MV-4-11 (cell line): Measurements from ENCODE around the gene LIPN.

ENCODE experiments used
- DNase-seq: peaks from one replicate; lab custom pipeline; 2025; lab: John Stamatoyannopoulos, UW

LIPN gene

DNA sequence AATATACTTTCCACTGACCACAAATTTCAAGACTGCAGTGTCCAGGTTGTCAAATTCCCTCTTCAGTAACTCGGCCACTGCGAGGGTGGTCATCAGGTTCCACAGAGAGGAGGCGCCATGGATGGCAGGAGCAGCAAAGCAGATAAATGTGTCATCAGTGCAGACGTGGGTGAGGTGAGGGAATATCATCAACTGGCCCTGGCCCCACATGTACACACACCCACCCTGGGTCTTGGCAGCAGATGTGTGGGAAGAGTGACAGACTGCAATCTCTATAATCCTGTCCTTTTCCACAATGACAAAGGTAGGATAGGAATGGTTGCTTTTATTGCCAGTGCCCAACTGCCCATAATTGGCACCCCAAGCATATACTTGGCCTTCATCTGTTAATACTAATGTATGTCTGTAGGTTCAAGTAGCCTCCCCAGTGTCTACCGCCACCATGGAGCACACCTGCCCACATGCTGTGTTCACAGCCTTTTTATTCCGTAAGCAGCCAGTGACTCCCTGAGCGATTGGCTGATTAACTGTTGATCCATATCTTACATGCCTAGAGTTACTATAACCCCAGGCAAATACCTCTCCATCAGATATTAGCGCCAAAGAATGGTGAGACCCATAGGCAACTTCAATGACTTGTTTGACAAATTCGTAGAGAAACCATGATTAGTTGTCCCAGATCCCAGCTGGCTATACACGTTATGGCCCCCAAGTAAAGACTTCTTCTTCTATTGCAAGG lies 26.4 kb downstream of the LIPN start:
- no peak for DNase-seq

- no peak for DNase-seq
Measured at GRCh38 chr10:88787463-88787862, 27.6 kb downstream of the LIPN start.

DNA sequence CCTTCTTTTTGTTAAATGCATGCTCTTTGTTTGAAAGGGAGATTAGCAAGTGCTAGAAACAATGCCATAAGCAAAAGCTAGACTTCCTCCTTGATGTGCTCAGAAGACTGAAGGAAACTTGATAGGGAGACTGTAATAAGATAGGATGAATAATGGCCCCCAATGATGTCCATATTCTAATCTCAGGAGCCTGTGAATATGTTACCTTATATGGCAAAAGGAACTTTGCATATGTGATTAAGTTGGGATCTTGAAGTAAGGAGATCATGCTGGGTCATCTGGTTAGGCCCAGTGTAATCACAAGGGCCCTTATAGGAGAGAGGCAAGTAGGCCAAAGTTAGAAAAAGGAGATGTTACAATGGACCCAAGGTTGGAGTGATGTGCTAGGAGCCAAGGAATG lies 29.1 kb downstream of the LIPN start:
- DNase-seq, result no peak

DNA sequence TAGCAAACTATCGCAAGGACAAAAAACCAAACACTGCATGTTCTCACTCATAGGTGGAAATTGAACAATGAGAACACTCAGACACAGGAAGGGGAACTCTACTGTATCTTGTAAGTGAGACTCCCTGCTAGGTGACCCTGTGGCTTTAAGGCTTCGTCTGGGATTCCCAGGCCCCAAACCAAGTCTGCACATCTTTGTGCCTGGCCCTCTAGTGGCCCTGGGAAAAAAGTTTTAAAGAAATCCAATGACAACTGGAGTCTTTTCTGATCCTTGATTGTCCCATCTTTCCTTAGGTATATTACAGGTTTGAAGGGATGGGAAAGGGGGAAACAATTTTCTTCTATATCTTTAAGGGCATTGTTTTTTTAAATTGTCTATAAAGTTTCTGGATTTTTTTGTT lies 32.1 kb downstream of the LIPN start:
- DNase-seq, result no peak

DNA sequence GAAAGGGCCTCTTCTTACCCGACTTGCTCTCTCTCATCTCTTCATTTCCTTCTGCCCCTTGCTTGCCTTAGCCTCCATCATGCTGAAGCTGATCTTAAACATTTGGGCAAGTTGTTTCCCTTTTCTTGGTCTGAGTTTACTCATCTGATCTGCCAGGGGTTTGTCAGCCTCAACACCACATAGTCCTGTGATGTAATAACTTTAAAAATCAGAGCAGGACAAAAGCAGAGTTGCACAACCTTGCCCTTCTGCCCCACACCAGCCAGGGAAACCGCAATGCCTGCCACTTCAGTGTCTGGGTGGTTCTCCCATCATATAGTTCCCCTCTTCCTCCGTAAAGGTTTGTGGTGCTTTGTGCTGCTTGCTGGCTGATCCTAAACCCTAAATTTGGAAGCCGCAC lies 32.8 kb downstream of the LIPN start:
- DNase-seq, result peak; percentile 98

DNA sequence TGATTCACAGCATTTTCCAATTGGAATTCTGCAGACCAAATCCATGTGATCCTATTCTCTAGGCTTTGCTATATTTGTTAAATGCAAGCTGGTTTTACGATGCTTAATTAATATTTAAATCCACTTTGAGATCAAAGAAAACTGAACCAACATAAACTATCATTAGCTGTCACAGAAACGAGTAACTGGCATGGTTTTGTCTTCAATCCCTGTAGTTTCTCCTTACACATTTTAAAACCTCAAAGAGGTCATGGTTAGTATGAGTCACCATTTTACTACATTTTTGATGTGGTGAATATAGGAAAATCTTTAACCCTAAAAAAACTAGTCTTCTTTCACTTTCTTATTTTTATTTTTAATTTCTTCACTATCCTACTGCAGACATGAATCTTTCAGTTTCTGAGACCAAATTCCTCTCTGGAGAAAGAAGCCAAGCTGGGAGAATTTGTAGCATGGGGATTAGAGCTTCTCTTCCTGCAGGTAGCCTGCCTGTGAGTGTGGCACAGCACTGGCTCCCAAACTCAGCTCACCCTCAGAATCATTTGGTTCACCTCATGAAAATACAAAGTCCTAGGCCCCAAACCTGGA lies 34.0 kb downstream of the LIPN start:
- DNase-seq, result peak; percentile 43

- DNase-seq, result no peak
Measured at GRCh38 chr10:88794731-88795130, 34.9 kb downstream of the LIPN start.

DNA sequence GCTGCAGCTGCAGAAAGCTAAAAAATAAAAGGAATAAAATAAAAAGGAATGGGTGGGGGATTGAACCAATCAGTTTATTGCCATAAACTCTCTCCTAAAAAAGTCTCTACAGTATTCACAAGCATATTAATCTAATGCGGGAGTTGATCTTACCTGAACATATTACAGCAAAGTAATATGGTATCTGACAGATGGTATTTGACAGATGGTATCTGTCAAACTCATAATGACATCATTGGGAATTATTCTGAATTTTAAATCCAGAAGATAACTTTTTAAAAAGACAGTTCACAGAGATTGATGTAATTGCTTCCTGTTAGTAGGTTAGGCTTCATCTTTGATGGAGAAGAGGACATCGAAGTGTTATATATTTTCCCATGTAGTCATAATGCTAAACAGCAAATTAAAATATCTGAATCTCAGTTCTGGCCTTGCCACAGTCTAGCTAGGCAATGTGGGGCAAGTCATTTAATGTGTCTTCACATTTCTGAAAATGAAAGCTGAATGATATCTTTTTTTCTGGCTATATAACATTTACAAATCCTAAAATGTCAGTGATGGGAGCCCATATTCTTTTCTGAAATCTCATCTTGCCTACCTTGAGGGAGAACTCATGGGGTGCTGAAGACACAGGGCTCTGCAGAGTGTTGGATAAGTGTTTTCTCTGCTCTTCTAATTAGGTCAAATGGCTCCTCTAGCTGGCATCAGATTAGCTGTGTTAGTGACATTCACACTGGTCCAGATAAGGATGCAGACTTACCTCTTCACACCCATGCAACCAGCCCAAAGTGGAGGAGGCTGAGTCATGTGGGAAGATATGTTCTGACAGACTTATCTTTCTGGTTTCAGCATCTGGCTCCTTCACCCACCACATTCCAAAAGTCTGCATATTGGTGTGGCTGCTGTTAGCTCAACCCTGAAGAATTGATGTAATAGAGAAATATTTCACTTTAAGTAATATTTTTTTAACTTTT lies 40.6 kb downstream of the LIPN start:
- no peak for DNase-seq

DNA sequence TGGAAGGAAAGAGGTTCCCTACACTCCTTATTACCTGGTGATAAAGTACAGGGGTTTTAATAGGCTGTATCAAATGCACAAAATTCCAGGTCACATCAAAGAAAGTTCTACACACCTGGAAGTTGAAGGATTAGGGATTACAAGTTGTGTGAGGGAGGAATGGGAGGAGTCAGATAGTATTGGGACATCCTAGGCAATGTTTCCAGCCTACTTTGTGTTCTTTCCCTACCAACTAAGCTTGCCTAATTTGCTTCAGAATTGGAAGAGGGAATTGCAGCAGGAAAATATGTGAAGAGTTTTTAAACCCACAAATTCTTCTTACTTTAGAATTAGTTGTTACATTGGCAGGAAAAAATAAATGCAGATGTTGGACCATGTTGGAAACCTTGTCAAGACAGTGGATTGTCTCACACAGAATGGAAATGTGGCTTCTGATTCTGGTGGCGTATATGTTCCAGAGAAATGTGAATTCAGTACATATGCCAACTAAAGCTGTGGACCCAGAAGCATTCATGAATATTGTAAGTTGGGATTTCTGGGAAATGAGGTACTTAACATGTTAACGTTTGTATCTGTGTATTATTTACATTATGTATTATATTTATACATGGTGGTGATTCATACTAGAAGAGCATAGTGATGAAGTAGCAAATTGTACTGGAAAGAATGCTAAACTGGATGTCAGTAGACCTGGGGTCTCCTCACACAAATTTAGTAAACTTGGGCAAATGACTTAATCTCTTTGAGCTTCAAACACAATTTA lies 42.9 kb downstream of the LIPN start, which contains the start of gene LIPM:
TSS of gene LIPM (plus strand) at position 208 of the 763 bp plus-strand sequence. CDS start at position 375, 167 bp downstream.
- DNase-seq, result no peak

- DNase-seq, result no peak
Measured at GRCh38 chr10:88803641-88804040, 43.8 kb downstream of the LIPN start.

- DNase-seq, result no peak
Measured at GRCh38 chr10:88804083-88804812, 44.4 kb downstream of the LIPN start.

DNA sequence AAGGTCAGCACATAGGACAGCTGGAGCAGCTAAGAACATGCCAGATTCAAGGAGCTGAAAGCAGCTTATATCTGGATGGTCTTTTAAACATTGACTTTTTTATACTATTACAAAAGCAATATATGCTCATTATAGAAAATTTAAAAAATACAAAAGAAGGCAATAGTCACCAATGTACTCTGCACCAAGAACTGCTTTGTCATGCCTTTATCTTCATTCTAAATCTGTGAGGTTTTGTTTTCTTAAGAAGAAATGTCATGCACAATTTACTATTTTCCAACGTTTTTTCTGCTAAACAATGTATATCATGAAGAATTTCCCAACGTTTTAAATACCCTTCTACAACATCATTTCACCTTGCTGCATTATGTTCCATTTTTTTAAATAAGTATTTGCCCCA lies 45.5 kb downstream of the LIPN start:
- no peak for DNase-seq

DNA sequence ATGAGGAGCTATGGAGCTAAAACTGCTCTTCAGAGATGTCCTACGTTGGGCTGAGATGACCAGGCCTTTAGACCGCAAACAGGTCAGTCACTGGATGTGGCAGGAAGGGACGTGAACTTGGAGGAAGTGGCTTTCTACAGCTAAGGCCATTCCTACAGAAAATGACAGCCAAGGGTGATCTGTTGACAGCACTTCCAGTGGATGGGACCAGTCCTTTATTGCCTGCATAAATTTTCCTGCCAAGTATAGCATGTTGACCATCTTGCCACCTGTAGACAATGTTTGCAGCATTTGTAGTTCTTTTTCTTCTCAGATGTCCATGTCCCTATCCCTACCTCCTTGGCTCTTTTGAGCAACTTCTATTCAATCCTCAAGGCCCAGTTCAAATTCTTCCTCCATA lies 46.1 kb downstream of the LIPN start:
- DNase-seq, result no peak

DNA sequence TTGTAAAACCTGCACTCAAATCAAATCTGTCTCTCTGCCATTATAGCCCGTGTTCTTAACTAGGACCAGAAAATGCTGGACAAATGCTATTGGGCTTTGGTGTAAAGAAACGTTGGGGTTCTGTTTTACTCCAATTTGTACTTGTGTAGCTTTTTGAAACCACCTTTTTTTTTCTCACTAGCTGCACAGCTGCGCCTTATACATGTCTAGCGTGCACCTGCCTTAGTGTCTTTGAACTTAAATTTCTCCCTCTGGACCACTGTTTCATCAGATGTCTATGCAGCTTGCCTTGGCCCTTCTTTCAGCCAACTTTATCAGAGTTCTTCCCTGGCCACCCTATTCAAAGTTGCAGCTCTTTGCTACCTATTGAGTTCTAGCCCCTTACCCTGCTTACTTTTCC lies 49.8 kb downstream of the LIPN start:
- DNase-seq, result no peak

DNA sequence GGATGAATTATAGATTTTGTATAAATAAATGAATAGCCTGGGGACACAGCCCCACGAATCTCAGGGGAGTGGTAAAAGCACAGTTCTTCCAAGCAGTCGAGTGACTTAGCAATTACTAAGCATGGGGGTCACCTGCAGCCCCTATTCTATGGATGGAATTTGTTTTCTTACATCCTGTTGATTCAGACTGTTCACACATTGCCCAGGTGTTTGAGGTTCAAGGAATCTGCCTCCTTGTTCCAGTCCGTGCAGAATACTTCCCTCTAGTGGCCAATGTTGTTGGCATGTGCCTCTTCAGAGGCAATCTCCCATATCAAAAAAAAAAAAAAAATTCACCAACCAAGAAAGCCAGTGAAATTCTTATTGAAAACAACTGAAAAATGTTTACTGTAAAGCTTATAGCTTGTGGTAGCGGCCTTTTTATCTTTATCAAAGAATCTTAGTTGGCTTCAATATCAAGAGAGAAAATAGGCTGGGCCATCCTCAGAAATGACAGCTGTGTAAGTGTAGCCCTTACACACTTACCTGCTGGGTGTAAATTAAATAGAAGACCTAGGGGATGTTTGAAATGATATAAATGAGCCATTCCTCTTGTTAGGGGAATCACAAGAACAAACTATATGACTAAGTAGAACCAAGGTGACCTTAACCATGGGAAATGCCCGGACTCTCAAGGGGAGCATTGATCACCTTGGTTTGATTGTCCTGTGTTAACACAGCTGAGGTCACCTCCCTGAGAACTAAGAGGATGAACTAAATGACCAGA lies 50.6 kb downstream of the LIPN start:
- DNase-seq, result peak; percentile 8

DNA sequence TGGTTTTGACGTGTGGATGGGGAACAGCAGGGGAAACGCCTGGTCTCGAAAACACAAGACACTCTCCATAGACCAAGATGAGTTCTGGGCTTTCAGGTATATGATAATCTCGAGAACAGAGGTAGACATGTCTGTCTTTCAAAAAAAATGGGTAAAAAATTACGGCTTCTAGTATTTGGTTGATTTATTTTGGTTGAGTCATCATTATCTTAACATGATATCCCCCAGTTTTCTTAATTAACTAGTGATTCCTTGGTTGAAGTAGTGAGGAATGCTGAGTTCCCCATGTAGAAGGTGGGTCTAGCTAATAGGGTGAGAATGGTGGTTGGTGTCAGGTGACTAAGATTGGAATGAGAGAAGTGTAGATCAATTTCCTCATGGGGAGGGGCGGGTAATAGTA lies 53.4 kb downstream of the LIPN start:
- DNase-seq, result no peak

GRCh38 chr10:88819290-88819689 lies 59.5 kb downstream of the LIPN start:
- DNase-seq, result no peak

DNA sequence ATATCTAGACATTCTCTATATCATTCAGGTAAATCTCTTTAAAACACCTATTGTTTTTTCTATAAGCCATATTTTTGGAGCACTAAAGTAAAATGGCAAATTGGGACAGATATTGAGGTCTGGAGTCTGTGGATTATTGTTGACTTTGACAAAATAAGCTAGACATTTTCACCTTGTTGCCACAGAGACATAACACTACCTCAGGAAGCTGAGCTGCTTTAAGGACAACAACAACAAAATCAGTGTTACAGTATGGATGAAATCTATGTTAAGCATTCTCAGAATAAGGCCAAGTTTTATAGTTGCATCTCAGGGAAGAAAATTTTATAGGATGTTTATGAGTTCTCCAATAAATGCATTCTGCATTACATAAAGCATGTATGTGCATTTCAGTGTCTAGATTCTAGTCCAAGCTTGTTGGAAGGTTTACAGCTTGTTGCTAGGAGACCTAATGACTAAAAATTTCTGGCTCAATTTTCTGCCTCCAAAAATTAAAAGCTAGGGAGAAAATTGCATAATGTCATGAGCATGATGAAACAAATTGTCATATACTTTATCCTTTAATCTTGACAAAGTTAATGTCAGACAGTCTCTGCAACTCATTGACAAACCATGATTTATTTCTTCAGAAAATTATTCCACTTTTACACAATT lies 61.1 kb downstream of the LIPN start:
- no peak for DNase-seq

DNA sequence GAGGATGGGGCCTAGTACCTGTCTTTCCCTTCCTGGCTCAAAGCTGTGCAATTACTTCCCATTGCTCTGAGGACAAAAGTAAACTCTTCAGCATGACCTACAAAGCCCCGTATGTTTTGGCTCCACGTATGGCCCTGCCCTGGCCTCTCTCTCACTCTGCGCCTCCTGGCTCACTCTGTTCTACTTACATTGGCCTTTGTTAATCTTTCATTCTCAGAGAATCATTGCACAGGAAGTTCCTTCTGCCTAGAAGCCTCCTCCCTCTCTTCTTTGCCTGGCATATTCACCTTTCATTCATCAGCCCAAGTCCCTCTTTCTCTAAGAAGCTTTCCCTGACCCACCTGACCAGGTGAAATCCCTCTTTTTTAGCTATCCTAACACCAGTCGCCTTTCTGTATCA lies 66.6 kb downstream of the LIPN start:
- DNase-seq, result no peak

- DNase-seq, result no peak
Measured at GRCh38 chr10:88827671-88828070, 67.9 kb downstream of the LIPN start.
